Measurements from ENCODE around the gene IER3. TPM values are rescaled to one million over a fixed set of nuclear protein-coding genes. Genes with fewer than 3 reads are reported as not detected.

The IER3 gene
- total and polyA plus RNA-seq, 2 of the 13 experiments (the other 11 are each of a cell fraction or from before 2014, with no cell fraction given), result 51.1 to 131 TPM

DNA sequence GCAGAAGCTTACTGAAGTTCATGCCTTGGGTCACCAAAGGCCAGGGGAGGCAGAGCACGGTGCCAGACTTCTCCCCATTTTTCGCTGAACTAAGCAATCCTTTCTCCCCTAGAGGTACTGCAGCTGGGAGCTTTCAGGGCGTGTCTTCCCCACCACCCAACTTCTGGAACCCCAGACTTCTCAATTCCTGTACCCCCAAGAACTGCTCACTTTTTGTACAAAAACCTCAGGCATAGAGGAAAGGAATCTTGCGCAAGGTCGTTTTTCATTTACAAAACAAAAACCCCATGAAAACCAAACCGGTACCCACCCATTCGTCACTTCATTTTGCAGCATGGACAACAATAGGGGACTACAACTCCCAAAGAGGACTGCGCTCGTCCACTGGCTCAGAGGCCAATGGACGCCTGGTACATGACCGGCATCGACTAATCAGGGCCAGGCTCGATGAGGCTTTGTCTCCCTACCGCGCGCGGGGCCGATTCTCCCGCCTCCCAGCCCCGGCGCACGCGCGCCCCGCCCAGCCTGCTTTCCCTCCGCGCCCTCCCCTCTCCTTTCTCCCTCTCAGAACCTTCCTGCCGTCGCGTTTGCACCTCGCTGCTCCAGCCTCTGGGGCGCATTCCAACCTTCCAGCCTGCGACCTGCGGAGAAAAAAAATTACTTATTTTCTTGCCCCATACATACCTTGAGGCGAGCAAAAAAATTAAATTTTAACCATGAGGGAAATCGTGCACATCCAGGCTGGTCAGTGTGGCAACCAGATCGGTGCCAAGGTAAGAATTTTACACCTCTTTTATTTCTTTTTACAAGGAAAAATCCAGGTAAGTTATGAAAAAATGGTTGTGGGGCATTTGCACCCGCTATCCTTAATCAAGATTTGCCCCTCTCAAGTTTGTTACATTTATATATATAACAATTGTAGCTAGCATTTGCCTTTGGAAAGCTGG is 24.3 kb downstream of the IER3 start, which contains the start of gene TUBB (continued):
- TF ChIP-seq, protein P1, sequence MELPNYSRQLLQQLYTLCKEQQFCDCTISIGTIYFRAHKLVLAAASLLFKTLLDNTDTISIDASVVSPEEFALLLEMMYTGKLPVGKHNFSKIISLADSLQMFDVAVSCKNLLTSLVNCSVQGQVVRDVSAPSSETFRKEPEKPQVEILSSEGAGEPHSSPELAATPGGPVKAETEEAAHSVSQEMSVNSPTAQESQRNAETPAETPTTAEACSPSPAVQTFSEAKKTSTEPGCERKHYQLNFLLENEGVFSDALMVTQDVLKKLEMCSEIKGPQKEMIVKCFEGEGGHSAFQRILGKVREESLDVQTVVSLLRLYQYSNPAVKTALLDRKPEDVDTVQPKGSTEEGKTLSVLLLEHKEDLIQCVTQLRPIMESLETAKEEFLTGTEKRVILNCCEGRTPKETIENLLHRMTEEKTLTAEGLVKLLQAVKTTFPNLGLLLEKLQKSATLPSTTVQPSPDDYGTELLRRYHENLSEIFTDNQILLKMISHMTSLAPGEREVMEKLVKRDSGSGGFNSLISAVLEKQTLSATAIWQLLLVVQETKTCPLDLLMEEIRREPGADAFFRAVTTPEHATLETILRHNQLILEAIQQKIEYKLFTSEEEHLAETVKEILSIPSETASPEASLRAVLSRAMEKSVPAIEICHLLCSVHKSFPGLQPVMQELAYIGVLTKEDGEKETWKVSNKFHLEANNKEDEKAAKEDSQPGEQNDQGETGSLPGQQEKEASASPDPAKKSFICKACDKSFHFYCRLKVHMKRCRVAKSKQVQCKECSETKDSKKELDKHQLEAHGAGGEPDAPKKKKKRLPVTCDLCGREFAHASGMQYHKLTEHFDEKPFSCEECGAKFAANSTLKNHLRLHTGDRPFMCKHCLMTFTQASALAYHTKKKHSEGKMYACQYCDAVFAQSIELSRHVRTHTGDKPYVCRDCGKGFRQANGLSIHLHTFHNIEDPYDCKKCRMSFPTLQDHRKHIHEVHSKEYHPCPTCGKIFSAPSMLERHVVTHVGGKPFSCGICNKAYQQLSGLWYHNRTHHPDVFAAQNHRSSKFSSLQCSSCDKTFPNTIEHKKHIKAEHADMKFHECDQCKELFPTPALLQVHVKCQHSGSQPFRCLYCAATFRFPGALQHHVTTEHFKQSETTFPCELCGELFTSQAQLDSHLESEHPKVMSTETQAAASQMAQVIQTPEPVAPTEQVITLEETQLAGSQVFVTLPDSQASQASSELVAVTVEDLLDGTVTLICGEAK (IDR thresholded peaks at IDR 0.05), result no peak
- TF ChIP-seq, protein P1 (CRISPR knock-in tag; IDR thresholded peaks at IDR 0.05), result no peak; the same call in 1 of the 2 replicates
- 0 out of 2 replicates have a peak, but pooled peaks have one; percentile 12 for TF ChIP-seq ZNF335 (CRISPR knock-in tag; IDR thresholded peaks at IDR 0.05)
- peak; percentile 93 for TF ChIP-seq NFYB (CRISPR knock-in tag; IDR thresholded peaks at IDR 0.05)
- TF ChIP-seq, protein P2, sequence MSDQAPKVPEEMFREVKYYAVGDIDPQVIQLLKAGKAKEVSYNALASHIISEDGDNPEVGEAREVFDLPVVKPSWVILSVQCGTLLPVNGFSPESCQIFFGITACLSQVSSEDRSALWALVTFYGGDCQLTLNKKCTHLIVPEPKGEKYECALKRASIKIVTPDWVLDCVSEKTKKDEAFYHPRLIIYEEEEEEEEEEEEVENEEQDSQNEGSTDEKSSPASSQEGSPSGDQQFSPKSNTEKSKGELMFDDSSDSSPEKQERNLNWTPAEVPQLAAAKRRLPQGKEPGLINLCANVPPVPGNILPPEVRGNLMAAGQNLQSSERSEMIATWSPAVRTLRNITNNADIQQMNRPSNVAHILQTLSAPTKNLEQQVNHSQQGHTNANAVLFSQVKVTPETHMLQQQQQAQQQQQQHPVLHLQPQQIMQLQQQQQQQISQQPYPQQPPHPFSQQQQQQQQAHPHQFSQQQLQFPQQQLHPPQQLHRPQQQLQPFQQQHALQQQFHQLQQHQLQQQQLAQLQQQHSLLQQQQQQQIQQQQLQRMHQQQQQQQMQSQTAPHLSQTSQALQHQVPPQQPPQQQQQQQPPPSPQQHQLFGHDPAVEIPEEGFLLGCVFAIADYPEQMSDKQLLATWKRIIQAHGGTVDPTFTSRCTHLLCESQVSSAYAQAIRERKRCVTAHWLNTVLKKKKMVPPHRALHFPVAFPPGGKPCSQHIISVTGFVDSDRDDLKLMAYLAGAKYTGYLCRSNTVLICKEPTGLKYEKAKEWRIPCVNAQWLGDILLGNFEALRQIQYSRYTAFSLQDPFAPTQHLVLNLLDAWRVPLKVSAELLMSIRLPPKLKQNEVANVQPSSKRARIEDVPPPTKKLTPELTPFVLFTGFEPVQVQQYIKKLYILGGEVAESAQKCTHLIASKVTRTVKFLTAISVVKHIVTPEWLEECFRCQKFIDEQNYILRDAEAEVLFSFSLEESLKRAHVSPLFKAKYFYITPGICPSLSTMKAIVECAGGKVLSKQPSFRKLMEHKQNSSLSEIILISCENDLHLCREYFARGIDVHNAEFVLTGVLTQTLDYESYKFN (CRISPR knock-in tag; conservative IDR thresholded peaks at IDR 0.05), result peak; percentile 19
- 0 out of 2 replicates have a peak, but pooled peaks have one; percentile 27 for TF ChIP-seq ZNF354B (CRISPR knock-in tag; IDR thresholded peaks at IDR 0.05)
- no peak; a peak in 1 of 4 replicates for TF ChIP-seq EP300 (IDR thresholded peaks at IDR 0.05; ENCODE audit: low read depth in 2 of 2, low read length in 2 of 2)
- peak; percentile 40; the same call in 1 of the 2 replicates for TF ChIP-seq EP300 (CRISPR knock-in tag; IDR thresholded peaks at IDR 0.05; ENCODE audit: borderline replicate concordance)
- peak; percentile 73; the same call in 1 of the 2 replicates for TF ChIP-seq TARDBP (CRISPR knock-in tag; IDR thresholded peaks at IDR 0.05)
- no peak for TF ChIP-seq MATR3 (CRISPR knock-in tag; IDR thresholded peaks at IDR 0.05)
- TF ChIP-seq, protein P3, sequence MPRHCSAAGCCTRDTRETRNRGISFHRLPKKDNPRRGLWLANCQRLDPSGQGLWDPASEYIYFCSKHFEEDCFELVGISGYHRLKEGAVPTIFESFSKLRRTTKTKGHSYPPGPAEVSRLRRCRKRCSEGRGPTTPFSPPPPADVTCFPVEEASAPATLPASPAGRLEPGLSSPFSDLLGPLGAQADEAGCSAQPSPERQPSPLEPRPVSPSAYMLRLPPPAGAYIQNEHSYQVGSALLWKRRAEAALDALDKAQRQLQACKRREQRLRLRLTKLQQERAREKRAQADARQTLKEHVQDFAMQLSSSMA (CRISPR knock-in tag; IDR thresholded peaks at IDR 0.05), result no peak; the same call in 1 of the 2 replicates
- TF ChIP-seq TBP (CRISPR knock-in tag; IDR thresholded peaks at IDR 0.05), result no peak
- no peak for TF ChIP-seq ATRX (CRISPR knock-in tag; IDR thresholded peaks at IDR 0.05; ENCODE audit: borderline replicate concordance)
- no peak for TF ChIP-seq ZNF33B (CRISPR knock-in tag; IDR thresholded peaks at IDR 0.05)
- peak; percentile 62 for TF ChIP-seq SUZ12 (IDR thresholded peaks at IDR 0.05; ENCODE audit: low read depth, low read length)
